ENCODE measurements around the gene RNU6-7. TPM values are rescaled to one million over a fixed set of nuclear protein-coding genes. Genes with fewer than 3 reads are reported as not detected.

RNU6-7 gene
- polyA plus RNA-seq, 4 donors: not detected

Other genes with a start within 250 kb of the RNU6-7 start
- gene ARHGAP5, start 124.7 kb upstream of the RNU6-7 start, polyA plus RNA-seq: 10 to 100 TPM; 14.9 to 64.9 (median 32.4) TPM
- not detected for gene RNU6-8, start 1.2 kb downstream of the RNU6-7 start, polyA plus RNA-seq
- gene AKAP6, start 127.3 kb downstream of the RNU6-7 start, polyA plus RNA-seq: 1 to 10 TPM in 2 of 4 donors, under 1 TPM in 2; 0.45 to 3.6 (median 0.96) TPM